HPDE6-E6E7 (cell line): ENCODE results near the gene LMF2.
"Not testable (repeated sequence)": the region's sequence is repeated elsewhere in the genome, so short reads cannot be mapped to it uniquely, and the experiment has no call there.

Experiments used
- DNase-seq: peaks from one replicate; pipeline ENCODE4 v3.0.0; 2011; ENCODE audit warnings: missing footprints; ENCODE audit errors: extremely low spot score

LMF2 gene

DNA sequence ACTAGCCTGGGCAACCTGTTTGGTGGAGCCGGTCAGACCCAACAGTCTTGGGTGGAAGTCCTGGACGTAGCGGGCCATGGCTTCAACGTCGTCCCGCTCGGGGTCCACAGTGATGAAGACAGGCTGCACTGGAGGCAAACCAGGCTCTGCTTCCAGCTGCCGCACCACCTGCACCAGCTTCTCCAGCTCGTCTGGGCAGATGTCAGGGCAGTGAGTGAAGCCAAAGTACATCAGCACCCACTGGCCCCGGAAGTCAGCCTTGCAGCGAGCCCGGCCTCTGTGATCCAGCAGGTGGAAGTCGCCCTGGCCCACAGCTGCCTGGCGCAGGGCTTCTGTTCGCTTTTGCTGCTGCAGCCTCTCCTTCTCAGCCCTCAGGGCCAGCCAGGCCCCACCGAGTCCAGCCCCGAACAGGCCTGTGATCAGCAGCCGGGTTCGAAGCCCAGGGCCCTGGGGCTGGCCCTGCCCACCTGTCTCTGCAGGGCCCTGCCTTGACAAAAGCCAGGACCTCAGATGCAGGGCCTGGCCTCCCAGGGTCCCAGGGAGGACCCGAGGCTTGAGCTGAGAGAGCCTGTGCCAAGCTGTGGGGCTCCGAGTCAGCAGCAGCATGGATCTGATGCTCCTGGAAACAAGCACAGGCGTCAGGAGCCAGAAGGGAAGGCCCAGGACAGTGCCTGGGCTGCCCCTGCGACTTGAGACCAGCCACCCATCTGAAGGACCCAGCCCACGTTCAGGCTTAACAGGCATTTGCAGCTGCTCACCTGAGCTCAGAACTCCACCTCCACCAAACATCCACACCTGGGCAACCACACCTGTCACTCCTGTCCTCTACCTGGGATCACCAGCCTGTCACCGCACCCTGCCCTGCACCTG, 16.5 kb upstream of the LMF2 start:
- no peak for DNase-seq

GRCh38 chr22:50523458-50523805, 15.9 kb upstream of the LMF2 start:
- no peak for DNase-seq

- DNase-seq: no peak
Observed at GRCh38 chr22:50522806-50523438, 15.4 kb upstream of the LMF2 start.

DNA sequence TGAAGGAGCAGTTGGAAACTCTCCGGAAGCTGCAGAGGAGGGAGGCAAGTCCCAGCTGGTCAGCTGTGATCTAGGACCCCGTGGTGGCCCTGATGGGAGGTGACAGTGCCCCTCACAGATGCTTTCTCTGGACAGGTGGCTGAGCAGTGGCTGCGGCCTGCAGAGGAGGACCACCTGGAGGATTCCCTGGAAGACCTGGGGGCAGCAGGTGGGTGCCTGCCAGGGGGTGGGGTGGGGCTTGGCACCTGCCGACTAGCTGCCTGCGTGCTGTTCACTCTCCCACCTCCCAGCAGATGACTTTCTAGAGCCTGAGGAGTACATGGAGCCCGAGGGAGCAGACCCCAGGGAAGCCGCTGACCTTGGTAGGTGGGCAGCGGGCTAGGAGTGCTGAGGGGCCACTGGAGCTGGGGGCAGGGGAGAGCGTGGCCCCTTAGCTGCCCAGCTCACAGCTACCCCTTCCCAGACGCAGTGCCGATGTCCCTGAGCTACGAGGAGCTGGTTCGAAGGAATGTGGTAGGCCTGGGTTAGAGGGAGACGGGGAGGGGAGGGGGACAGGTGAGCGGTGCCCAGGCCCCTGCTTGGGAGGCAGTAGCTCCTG, 14.8 kb upstream of the LMF2 start:
- no peak for DNase-seq

- DNase-seq: no peak
Observed at GRCh38 chr22:50521710-50522109, 14.2 kb upstream of the LMF2 start.

DNA sequence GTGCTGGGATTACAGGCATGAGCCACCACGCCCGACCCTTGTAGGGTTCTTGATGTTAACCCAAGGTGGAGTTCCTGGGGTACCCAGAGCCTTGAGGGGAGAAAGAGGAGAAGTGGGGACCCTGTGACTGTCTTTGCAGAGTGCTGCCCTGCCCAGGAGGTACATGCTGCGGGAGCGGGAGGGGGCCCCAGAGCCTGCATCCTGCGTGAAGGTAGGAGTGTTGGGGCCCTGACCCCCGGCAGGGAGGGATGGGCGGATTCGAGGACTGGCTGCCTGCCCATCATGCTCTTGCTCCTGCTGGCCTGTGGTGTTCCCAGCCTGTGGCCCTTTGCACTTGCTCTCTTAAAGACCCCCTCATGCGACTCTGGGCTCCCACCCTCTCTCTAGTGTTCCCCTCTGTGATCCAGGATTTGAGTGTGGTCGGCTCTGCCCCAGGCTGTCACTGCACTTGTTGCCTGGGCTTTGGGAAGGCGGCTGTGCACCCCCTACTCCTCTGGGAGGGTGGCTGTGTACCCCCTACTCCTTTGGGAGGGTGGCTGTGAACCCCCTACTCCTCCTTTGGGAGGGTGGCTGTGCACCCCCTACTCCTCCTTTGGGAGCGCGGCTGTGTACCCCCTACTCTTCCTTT, 13.4 kb upstream of the LMF2 start:
- no peak for DNase-seq

- not testable (repeated sequence) for DNase-seq
Observed at GRCh38 chr22:50520184-50520583, 12.7 kb upstream of the LMF2 start.

- no peak for DNase-seq
Observed at GRCh38 chr22:50519151-50519550, 11.6 kb upstream of the LMF2 start.

DNA sequence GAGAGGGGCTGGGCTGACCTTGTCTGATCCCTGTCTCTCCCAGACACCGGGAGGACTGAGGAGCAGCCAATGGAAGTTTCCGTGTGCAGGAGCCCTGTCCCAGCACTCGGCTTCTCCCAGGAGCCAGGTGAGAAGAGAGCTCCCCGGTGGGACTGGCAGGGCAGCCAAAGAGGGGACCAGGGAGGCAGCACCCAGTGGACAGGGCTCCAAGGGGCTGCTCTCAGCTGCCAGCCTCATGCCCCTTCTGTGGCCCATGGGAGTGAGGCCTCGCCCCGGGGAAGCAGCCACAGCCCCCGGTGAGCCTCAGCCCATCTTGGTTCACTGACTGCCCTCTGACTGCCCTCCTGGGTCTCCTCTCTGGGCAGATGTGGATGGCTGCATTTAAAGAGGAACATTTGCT, 11.1 kb upstream of the LMF2 start:
- no peak for DNase-seq

GRCh38 chr22:50517495-50518260, 10.2 kb upstream of the LMF2 start:
- DNase-seq: no peak

GRCh38 chr22:50516891-50517290, 9.4 kb upstream of the LMF2 start:
- no peak for DNase-seq

- no peak for DNase-seq
Observed at GRCh38 chr22:50516068-50516467, 8.6 kb upstream of the LMF2 start.

- DNase-seq: no peak
Observed at GRCh38 chr22:50513175-50513574, 5.7 kb upstream of the LMF2 start.

GRCh38 chr22:50508897-50509296, 1.4 kb upstream of the LMF2 start:
- no peak for DNase-seq

- peak; percentile 93 for DNase-seq
Observed at GRCh38 chr22:50507991-50508884, 736 bp upstream of the LMF2 start, which contains the start of gene NCAPH2. Gene NCAPH2, plus strand, starts transcription at chr22:50508224. Its CDS starts 114 bp downstream, at chr22:50508338.

- no peak for DNase-seq
Observed at GRCh38 chr22:50506611-50507420, 686 bp downstream of the LMF2 start.

DNA sequence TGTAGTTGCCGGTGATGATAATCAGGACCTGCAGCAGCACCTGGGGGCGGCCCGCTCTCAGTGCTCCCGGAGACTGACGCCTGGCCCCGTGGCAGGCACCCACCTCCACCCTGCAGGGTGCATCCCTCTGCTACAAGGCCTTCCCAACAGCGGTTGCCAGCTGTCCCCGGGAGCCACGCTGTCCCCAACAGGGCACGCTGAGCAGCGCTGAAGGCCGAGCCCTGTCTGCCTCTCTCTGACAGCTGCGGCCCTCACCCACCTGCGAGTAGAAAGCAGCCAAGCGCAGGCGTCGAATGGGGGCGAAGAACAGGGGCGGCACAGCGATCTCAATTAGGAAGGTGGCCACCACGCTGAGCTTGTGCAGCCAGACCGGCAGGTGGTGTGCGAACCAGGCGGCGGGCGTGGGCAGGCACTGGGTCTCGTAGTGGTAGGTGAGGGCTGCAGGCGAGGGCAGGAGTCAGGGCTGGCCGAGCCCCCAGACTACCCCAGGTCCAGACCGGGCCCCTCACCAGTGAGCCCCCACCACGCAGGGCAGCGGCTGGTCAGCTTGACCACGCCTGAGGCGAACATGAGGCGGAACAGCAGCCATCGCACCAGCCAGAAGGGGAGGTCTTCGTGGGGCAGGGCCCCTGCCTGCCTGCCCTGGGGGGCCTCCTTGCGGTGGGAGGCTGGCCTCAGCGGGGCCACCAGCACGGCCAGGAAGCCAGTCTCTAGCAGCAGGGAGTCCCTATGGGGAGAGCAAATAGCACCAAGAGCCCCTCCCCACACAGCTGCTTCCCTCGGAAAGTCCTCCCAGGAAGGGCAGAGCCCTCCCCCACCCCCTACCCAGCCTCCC, 1.5 kb downstream of the LMF2 start:
- no peak for DNase-seq

GRCh38 chr22:50505276-50505775, 2.2 kb downstream of the LMF2 start:
- DNase-seq: no peak
